ENCODE measurements around the gene RND3. TPM values are rescaled to one million over a fixed set of nuclear protein-coding genes. Genes with fewer than 3 reads are reported as not detected.

RND3 gene
- total RNA-seq, 1 donor from 2014 or later = 54.3 TPM

DNA sequence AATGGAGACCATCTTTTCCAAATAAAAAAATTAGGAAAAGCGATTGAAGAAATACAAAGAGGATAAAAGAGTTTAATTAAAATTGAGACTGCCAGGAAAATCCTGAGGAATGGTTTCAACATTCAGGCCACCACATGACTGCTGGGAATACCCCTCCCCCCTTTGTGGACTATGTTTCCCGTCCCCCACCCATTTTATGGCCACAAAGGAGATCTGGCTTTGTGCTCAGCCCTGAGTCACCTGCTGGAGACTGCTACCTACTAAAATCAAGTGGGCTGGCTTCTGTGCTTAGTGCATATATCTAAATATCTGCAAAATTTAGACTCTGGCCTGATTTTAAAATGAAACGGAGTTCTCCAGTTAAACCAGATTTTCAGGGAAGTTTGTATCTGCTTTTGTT lies 10.1 kb downstream of the RND3 start:
- no peak overlapping the region for H3K4me3 Mint-ChIP-seq
- H3K27me3 Mint-ChIP-seq (ENCODE audit: low read depth) = no peaks in the 10 kb centered on the region
- H3K4me1 Mint-ChIP-seq = peaks cover 86% of the 10 kb centered on the region

GRCh38 chr2:150476809-150477302 lies 10.6 kb downstream of the RND3 start:
- H3K27ac Mint-ChIP-seq (ENCODE audit: unreplicated experiment) = no peak overlapping the region
- peaks cover 17% of the 10 kb centered on the region for H3K36me3 Mint-ChIP-seq (ENCODE audit: low read depth)
- no peak for TF ChIP-seq CTCF (conservative IDR thresholded peaks at IDR 0.05)
- no peaks in the 10 kb centered on the region for H3K9me3 Mint-ChIP-seq
- DNase-seq (ENCODE audit: low read depth, low spot score) = no peak
- H3K4me1 Mint-ChIP-seq = peaks cover 87% of the 10 kb centered on the region
- no peak overlapping the region for H3K4me3 Mint-ChIP-seq
- H3K27me3 Mint-ChIP-seq (ENCODE audit: low read depth) = no peaks in the 10 kb centered on the region

More for the DNA sequence above, 10.1 kb downstream of the RND3 start:
- no peak for DNase-seq (ENCODE audit: low read depth, low spot score)
- Mint-ChIP-seq H3K36me3 (ENCODE audit: low read depth) (peaks cover 14% of the 10 kb centered on the region), H3K27ac (ENCODE audit: unreplicated experiment) (no peak overlapping the region), H3K9me3 (no peaks in the 10 kb centered on the region)
- TF ChIP-seq CTCF (conservative IDR thresholded peaks at IDR 0.05) = no peak

GRCh38 chr2:150476286-150476685 lies 11.2 kb downstream of the RND3 start:
- H3K4me3 Mint-ChIP-seq = no peak overlapping the region
- no peaks in the 10 kb centered on the region for H3K9me3 Mint-ChIP-seq
- no peak for TF ChIP-seq CTCF (conservative IDR thresholded peaks at IDR 0.05)
- no peak for DNase-seq (ENCODE audit: low read depth, low spot score)
- H3K4me1 Mint-ChIP-seq = peaks cover 83% of the 10 kb centered on the region
- no peaks in the 10 kb centered on the region for H3K27me3 Mint-ChIP-seq (ENCODE audit: low read depth)
- H3K36me3 Mint-ChIP-seq (ENCODE audit: low read depth) = peaks cover 22% of the 10 kb centered on the region
- no peak overlapping the region for H3K27ac Mint-ChIP-seq (ENCODE audit: unreplicated experiment)

GRCh38 chr2:150475479-150476250 lies 11.8 kb downstream of the RND3 start:
- H3K27me3 Mint-ChIP-seq (ENCODE audit: low read depth) = no peaks in the 10 kb centered on the region
- peaks cover 28% of the 10 kb centered on the region for H3K36me3 Mint-ChIP-seq (ENCODE audit: low read depth)
- no peak overlapping the region for H3K27ac Mint-ChIP-seq (ENCODE audit: unreplicated experiment)
- H3K9me3 Mint-ChIP-seq = no peaks in the 10 kb centered on the region
- TF ChIP-seq CTCF (conservative IDR thresholded peaks at IDR 0.05) = no peak
- no peak for DNase-seq (ENCODE audit: low read depth, low spot score)
- H3K4me1 Mint-ChIP-seq = peaks cover 84% of the 10 kb centered on the region
- no peak overlapping the region for H3K4me3 Mint-ChIP-seq

- TF ChIP-seq CTCF (conservative IDR thresholded peaks at IDR 0.05) = no peak
- no peak overlapping the region for H3K27ac Mint-ChIP-seq (ENCODE audit: unreplicated experiment)
- H3K27me3 Mint-ChIP-seq (ENCODE audit: low read depth) = no peaks in the 10 kb centered on the region
- DNase-seq (ENCODE audit: low read depth, low spot score) = no peak
- H3K4me1 Mint-ChIP-seq = peaks cover 87% of the 10 kb centered on the region
- H3K4me3 Mint-ChIP-seq = no peak overlapping the region
- peaks cover 36% of the 10 kb centered on the region for H3K36me3 Mint-ChIP-seq (ENCODE audit: low read depth)
- H3K9me3 Mint-ChIP-seq = no peaks in the 10 kb centered on the region
Measured at GRCh38 chr2:150474326-150475074, 13.0 kb downstream of the RND3 start.

Data from neural crest cell (in vitro differentiated cells).